Hematopoietic multipotent progenitor cell treated with erythropoietin and hydrocortisone succinate and interleukin-3 and kit ligand, for 17 days (in vitro differentiated cells): Measurements from ENCODE around the gene TRIM37.
"Not testable (repeated sequence)": the region's sequence is repeated elsewhere in the genome, so short reads cannot be mapped to it uniquely, and the experiment has no call there.

Experiments used
- DNase-seq: peaks from one replicate; pipeline ENCODE4 v3.0.0-alpha.2; 2015; ENCODE audit warnings: low spot score

The TRIM37 gene

GRCh38 chr17:58995247-58995940 lies 111.3 kb downstream of the TRIM37 start:
- DNase-seq = no peak

DNA sequence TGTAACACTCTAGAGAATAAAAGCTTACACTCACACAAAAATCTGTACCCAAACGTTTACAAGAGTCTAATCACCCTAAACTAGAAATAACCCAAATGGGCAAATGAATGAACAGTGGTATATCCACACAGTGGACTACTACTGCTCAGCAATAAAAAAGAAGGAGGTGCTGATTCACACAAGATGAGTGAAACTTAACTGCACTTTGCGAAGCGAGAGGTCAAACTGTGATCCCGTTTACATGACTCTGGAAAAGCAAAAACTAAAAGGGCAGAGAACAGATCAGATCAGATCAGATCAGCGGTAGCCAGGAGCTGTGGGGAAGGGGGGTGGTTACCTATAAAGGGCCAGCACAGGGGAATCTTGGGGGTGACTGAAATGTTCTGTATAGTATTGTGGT lies 113.4 kb downstream of the TRIM37 start:
- no peak for DNase-seq

DNA sequence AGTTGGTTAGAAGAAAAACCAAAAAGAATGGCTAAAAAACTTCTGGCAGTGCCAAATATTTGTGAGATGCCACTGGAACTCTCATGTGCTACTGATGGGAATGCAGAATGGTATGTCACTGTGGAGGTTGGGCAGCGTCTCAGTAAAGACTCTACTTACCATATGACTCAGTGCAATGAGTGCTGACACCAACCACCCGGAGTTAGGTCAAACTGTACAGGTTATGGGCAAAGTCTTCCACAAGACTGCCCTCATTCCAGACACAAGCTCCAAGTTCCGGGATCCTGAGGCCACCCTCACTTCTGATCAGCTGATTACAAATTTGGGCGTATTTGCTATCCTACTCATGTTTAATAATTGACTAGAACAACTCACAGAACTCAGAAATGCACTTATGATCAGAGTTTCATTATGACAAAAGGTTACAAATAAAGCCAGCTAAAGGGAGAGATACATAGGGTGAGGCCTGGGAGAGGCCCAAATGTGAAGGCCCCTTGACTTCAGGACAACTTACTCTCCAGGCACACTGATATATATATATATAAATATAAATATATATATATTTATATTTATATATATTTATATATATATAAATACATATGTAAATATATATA lies 114.9 kb downstream of the TRIM37 start:
- DNase-seq = no peak

DNA sequence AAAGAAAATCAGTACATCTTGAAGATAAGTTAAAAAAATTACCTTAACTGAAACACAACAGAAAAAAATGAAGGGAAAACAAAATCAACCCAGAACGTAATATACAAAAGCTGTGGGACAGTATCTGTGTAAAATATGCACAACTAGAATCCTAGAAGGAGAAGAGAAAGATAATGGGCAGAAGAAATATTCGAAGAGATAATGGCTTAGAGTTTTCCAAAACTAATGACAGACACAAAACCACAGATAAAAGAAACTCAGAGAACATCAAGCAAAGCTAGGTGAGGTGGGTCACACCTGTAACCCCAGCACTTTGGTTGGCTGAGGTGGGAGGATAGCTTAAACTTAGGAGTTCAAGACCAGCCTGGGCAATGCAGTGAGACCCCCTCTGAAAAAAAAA lies 117.1 kb downstream of the TRIM37 start:
- no peak for DNase-seq

DNA sequence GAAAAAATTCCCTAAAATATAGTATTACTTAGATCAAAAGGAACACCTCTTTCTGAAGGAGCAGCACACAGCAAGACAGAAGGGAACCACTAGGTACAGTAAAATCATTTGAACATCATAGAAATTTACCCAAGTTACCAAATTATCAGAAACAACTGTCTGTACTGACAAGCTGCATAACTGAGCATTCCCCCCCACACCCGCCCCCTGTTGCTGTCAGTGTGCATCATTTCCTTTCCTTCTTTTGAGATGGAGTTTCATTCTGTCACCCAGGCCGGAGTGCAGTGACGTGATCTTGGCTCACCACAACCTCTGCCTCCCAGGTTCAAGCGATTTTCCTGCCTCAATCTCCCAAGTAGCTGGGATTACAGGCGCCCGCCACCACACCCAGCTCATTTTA lies 120.7 kb downstream of the TRIM37 start:
- DNase-seq = no peak

GRCh38 chr17:58985367-58985766 lies 121.3 kb downstream of the TRIM37 start:
- no peak for DNase-seq

DNA sequence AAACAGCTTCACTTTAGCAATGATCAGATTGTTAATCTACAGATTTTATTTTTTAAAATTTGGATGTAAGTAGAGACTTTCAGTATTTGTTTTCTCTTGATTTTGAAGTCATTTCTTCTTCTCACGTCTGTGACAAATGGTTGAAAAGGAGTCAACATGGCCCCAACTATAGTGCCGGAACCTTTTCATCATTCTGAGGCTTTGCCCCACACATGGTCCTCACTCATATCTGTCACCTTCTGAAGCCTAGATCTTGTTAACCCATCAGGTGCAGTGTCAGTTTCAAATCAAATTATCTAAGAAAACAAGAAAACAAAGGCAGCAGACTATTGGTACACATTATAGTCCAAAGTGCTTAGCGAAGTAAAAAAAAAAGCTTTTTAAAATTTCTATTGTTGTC lies 124.1 kb downstream of the TRIM37 start:
- no peak for DNase-seq

DNA sequence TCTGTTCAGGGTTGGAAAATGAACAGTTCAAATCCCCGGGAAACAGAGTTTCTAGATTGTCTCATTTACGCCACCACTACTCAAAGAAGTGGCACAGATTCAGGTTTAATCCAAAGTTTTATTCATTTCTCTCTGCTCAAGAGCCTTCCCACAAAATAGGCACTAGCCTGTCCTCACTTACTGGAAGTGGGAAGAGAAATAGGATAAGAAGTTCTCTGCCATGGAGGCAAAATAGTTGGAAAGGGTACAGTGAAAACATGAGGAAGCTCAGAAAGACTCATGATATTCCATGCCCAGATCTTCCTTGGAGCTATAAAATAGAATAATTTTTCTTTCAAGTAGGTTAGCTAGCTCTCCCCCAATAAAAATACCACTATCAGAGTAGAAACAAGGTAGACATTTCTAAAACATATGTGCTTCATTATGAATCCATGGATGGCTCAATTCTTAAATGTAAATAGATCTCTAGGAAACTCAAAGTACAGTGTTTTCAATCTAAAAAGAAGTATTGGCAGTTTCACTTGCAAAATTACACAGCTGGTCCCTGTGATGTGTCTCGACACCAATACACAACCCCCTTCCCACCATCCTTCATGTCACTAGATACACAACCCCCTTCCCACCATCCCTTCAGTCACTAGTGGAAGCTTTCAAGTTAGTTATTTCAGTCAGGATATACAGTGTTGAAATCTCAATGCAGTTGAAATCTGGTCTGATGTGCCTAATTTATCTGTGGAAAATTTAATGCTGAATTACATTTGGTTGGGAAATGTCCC lies 125.8 kb downstream of the TRIM37 start:
- DNase-seq = no peak

DNA sequence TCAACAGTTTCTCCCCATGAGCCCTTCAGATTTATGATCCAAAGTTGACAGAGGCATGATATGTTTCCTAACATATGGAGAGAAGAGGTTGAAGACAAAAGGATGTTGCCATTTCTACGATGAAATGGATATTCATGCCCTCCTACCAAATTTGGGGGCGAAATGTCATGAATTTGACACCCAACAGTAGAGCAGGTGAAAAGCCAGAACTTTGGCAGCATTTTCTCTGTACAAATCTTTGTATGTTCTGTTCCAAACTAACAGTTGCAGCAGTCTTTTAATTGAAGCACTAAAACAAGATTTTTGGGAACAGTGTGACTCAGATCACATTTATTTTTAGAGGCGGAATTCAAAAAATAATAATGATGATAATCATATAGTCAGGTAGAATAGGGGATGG lies 130.1 kb downstream of the TRIM37 start:
- DNase-seq = no peak

- no peak for DNase-seq
Measured at GRCh38 chr17:58974354-58974753, 132.3 kb downstream of the TRIM37 start.

DNA sequence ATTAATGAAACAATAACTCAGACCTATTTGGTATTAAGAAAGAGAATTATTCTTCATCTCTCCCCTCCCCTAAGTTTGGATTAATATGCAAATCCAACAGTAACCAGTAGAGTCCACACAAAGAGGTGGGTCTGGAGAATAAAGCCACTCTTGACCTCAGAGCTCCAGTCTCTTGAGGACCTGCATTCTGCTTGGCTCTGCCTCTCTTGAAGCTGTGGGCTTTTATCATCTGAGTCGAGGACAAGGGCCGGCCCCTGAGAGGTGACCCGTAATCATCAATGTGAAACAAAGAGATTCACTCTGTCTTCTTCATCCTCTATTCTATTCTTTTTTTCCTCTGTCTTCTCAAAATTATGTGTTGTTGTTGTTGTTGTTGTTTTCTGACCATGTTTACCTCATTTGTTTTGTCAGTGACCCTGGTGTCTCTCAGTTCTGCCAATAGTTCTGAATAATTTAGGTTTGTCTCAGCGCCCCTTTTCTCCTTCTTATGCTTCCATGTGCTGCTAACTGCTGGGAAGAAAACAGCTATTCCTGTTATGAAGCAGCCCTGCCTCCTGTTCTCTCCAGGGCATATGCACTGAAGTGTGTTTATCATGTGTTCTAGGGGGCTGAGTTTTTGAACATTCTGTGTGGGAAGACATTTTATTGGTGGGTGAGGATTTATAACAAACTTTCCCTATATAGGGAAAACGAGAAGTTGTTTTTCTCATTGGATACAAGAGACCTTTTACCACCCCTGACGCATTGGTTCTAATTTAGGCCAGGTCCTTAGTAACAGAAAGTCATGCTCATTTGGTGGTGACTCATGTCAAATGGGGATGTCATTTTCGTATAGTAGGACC lies 135.8 kb downstream of the TRIM37 start:
- no peak for DNase-seq

DNA sequence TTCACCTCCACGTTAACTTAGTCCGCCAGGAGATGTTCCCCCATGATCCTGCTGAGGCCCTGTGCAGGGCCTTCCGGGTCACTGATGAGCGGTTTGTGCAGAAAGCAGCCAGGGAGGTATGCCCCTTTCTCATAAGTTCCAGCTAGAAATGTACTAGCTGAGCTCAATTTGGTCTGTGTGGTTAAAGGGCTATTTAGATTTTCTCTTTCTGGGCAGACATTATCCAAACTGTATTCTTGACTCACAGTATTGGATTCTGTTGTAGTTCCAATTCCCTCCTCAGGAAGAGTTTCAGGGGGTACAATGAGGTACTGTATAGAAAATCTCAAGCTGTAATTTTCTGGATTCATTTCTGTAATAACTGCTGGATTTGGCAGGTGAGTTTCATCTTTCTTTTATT lies 137.1 kb downstream of the TRIM37 start:
- DNase-seq = no peak

DNA sequence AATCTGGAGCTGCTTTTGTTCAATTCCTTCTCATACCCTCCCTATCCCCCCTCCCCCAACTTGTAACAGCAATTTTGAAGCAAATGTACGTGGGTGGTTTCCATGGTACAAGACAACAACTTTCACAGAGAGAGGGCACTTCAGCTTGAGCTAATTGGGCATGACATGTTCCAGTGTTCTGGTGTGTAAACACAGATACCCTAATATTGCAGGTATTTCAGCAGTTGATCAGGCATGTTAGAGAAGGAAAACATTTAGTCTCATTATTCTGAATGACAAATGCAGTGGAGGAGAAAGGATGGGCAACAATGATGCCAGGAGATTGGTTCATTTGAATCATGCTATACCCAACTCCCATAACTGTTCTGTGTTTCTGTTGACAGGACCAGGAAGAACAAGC lies 137.5 kb downstream of the TRIM37 start:
- no peak for DNase-seq

GRCh38 chr17:58968426-58969061 lies 138.1 kb downstream of the TRIM37 start:
- no peak for DNase-seq

DNA sequence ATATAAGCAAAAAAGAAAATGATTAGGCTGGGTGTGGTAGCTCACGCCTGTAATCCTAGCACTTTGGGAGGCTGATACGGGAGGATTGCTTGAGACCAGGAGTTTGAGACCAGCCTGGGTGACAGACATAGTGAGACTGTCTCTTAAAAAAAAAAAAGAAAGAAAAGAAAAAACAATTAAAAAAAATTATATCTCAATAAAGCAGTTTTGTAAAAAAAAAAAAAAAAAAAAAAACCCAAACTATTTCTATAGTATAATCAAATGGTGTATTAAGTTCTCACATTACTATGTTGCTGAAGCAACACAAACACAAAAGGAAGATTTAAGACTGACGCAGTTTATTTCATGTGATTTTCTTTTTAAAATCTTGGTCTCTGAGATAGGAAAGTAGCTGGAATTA lies 140.5 kb downstream of the TRIM37 start:
- DNase-seq = no peak

DNA sequence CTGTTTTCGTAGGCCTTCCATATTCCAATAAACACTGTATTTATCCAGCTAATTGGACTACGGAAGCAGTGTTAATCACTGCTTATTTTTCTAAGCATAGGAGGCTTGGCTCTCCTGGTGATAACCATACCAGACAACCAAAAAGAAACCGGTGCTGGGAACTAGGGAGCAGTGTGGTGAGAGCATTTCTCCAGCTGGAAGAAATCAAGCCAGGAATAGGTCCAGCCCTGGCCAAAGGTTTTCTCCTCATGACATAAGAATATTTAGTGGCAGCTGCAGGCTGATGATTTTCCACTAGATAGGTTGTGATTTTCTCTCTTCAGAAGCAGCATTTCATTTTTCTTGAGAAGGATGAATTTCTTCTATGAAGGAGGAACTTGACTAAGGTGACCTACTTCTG lies 141.5 kb downstream of the TRIM37 start:
- no peak for DNase-seq

GRCh38 chr17:58960068-58960467 lies 146.6 kb downstream of the TRIM37 start:
- DNase-seq = no peak

DNA sequence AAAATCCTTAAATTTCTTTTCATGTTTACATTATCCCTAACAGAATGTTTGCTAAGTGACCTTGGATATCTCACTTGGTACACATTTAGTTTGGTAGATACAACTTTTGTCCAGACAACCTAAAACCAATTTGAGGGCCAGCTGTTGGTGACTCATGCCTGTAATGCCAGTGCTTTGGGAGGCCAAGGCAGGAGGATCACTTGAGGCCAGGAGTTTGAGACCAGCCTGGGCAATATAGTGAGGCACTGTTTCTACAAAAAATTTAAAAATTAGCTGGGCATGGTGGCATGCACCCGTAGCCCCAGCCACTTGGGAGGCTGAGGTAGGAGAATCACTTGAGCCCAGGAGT lies 149.0 kb downstream of the TRIM37 start:
- not testable (repeated sequence) for DNase-seq

GRCh38 chr17:58956997-58957724 lies 149.5 kb downstream of the TRIM37 start:
- DNase-seq = no peak

DNA sequence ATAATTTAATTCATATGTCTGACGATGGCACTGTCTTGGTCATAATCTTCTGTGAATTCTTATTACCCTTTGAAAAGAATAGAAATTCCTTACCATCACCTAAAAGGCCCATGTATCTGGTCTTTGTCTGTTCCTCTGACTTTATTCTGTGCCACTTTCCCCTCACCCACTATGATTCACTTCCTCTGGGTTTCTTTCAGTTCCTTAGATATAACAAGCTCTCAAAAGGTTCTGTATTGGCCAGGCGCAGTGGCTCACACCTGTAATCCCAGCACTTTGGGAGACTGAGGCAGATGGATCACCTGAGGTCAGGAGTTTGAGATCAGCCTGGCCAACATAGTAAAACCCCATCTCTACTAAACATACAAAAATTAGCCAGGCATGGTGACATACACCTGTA lies 152.3 kb downstream of the TRIM37 start:
- DNase-seq = not testable (repeated sequence)

GRCh38 chr17:58947824-58948223 lies 158.9 kb downstream of the TRIM37 start:
- DNase-seq = no peak
